HG03521 (cell line): Measurements from ENCODE around the gene ARHGAP26.
A peak's percentile ranks its signal among the peaks of the same experiment; 100 is the strongest.

Experiments
- ATAC-seq: cut with Tn5 transposase; IDR thresholded peaks from one replicate; pipeline ENCODE4 v1.9.1; 2021; ENCODE audit warnings: mild to moderate bottlenecking, moderate library complexity; ENCODE audit not compliant: unreplicated experiment

Gene ARHGAP26, protein sequence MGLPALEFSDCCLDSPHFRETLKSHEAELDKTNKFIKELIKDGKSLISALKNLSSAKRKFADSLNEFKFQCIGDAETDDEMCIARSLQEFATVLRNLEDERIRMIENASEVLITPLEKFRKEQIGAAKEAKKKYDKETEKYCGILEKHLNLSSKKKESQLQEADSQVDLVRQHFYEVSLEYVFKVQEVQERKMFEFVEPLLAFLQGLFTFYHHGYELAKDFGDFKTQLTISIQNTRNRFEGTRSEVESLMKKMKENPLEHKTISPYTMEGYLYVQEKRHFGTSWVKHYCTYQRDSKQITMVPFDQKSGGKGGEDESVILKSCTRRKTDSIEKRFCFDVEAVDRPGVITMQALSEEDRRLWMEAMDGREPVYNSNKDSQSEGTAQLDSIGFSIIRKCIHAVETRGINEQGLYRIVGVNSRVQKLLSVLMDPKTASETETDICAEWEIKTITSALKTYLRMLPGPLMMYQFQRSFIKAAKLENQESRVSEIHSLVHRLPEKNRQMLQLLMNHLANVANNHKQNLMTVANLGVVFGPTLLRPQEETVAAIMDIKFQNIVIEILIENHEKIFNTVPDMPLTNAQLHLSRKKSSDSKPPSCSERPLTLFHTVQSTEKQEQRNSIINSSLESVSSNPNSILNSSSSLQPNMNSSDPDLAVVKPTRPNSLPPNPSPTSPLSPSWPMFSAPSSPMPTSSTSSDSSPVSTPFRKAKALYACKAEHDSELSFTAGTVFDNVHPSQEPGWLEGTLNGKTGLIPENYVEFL

DNA sequence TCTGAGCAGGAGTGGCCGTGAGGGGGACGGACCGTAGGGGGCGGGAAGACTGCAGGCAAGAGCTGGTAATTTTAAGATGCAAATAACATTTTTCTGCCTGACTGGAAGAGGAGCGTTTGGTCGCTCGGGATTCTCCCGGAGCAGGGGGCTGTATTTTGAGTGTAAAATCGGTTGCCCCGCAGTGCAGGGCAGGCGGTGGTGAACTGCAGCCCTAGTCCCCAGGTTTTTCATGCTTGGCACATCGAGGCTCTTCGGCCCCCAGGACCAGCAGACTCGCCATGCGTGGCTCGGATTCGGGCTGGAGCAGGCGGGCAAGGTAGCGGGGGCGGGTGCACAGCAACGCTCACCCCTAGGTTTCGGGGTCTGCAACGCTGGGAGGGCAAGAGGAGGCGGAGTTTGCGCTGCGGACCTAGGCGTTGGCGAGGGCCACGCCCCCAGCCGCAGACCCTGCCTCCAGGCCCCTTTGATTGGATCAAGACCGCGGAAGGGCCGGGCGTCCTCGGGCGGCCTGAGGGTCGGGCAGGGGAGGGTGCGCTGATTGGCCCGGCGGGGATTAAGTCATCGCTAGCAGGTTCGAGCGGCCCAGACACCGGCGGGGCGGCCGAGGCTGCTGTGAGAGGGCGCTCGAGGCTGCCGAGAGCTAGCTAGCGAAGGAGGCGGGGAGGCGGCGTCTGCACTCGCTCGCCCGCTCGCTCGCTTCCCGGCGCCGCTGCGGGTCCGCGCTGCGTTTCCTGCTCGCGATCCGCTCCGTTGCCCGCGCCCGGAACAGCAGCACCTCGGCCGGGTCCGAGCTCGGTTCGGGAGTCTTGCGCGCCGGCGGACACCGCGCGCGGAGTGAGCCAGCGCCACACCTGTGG, at the start of gene ARHGAP26:
TSS of gene ARHGAP26 (plus strand) at position 585 of the 857 bp plus-strand sequence. CDS start 385 bp downstream, outside the sequence.
- peak; percentile 98 for ATAC-seq

DNA sequence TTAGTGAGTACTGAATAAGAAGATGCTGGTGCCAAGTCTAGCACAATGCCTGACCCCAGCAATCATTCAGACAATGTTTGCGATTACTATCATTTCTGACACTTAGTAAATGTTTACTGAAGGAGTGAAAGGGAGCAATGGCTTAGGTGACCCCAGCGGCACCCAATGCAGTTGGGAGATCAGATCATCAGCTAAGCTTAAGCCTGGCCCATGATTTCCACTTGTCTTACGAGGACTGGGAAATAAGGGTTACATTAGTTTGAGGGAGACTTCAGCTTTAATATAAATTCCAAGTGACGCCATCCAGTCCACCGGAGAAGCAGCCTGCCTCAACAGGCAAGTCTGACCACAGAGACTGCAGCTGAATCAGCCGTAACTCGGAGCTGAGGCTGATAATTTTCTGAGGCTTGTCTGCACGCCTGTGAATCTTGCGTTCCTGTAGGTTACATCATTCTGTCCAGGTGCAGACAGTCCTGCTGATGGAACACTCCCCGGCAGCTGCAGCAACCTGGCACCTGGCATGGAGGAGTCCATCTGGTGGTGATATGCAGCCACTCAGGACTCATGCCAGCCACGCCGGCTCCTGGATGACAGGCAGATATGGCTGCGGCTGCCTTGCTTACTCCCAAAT, 49.4 kb upstream of the ARHGAP26 start:
- no peak for ATAC-seq

DNA sequence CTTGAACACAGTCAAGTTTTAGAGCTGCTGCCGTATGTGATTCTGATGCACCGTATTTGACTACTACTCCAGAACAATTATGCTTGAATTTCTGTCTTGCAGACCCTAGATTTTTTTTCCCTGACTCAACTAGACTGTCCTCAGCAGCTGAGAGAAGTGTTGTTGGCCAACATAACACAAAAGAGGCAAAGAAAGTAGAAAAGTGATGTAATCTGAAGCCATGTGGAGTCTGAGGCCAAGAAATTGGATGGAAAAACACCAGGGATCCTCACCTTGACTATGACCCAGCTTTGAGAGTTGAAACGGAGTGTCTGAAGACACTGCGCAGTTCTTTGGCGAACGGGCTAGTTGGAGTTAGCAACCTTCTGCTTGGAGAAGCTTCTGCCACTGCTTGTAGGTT, 48.0 kb upstream of the ARHGAP26 start:
- no peak for ATAC-seq

DNA sequence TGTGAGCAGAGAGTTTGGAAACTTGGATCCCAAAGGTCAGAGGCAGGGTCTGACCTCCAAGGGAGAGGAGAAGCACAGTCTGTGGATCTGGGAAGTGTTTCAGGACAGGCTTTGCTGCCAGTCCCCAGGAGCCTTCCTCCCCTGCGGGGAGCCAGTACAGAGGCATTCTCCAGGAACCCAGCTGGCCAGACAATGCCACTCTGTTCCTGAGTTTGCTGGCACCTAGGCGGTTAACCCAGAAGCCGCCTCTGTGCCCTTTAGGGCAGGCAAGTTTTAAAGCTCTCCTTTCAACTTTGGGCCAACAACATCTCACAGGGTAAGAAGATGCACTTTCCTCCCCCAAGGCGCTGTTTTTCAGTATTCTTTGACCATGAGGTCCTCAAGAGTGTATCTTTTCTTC, 47.3 kb upstream of the ARHGAP26 start:
- ATAC-seq: no peak

DNA sequence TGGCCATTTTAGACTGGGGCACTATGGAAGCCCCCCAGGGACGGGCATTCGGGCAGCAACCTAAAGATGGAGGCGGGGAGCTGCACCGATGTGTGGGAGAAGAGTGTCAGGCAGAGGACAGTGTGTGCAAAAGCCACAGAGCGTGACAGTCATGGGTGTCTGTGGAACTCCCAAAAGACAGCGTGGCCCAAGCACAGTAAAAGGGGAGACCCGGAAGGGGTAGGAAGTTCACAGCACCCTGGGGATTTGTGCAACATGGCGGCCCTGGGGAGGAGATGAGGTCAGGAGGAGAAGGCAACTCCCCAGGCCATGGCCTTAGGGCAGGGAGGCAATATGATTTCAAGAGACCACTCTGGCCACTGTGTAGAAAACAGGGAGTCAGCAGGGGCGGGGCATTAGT, 45.4 kb upstream of the ARHGAP26 start:
- ATAC-seq: no peak

DNA sequence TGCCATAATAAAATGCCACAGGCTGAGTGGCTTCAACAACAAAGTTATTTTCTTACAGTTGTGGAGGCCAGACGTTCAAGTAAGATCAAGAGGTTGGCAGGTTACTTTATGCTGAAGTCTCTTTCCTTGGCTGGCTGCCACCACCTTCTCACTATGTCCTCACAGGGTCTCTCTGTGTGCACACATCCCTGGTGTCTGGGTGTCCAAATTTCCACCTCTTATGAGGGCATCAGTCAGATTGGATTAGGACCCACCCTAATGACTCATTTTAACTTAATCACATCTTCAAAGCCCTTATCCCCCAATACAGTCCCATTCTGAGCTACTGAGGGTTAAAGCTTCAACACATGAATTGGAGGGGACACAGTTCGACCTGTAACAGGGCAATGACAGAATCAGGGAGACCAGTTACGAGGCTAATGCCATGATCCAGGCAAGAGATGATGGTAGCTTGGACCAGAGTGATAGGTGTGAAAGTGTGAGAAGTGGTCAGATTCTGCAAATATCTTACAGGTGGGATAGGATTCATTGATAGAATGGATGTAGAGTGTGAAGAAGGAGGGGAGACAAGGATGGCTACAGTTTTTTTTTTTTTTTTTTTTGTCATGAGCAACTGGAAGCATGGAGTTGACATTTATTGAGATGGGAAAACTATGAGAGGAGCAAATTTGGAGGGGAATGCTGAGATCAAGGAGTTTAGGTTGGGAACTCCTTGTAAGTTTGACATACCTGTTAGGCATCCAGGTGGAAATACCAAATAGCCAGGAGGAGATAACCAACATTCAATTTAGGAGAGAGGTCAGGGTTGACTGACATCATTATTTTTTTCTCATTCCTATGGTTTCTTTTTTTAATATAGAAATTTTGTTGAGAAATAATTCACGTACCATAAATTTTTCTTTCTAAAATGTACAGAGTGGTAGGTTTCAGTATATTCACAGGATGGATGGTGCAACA, 44.7 kb upstream of the ARHGAP26 start:
- no peak for ATAC-seq

DNA sequence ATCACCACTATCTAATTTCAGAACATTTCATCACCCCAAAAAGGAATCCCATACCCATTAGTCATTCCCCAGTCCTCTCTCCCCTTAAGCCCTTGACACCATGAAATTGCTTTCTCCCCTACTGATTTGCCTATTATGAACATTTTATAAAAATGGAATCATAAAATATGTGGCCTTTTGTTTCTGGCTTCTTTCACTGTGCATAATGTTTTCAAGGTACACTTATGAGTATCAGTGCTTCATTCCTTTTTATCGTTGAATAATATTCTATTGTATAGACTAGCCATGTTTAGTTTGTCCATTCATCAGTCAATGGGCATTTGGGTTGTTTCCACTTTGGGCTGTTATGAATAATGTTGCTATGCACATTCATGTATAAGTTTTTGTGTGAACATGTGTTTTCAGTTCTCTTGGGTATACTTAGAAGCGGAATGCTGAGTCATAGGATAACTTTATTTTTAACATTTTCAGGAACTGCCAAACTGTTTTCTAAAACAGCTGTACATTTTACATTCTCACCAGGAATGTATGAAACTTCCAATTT, 43.9 kb upstream of the ARHGAP26 start:
- ATAC-seq: no peak

DNA sequence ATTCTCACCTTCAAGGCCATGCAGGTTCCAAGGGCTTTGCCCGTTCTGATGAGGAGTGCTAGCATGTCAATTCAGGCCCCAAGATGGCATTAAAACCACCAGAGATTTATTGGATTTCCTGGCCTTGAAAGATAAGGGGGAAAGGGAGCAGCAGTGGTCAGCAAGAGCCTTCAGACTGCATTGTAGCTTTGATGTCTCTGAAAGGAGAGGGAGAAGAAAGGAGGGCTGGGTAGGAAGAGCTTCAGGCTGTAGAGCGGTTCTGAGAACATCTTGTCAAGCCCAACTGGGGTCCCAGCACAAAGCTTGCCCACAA, 42.5 kb upstream of the ARHGAP26 start:
- no peak for ATAC-seq

DNA sequence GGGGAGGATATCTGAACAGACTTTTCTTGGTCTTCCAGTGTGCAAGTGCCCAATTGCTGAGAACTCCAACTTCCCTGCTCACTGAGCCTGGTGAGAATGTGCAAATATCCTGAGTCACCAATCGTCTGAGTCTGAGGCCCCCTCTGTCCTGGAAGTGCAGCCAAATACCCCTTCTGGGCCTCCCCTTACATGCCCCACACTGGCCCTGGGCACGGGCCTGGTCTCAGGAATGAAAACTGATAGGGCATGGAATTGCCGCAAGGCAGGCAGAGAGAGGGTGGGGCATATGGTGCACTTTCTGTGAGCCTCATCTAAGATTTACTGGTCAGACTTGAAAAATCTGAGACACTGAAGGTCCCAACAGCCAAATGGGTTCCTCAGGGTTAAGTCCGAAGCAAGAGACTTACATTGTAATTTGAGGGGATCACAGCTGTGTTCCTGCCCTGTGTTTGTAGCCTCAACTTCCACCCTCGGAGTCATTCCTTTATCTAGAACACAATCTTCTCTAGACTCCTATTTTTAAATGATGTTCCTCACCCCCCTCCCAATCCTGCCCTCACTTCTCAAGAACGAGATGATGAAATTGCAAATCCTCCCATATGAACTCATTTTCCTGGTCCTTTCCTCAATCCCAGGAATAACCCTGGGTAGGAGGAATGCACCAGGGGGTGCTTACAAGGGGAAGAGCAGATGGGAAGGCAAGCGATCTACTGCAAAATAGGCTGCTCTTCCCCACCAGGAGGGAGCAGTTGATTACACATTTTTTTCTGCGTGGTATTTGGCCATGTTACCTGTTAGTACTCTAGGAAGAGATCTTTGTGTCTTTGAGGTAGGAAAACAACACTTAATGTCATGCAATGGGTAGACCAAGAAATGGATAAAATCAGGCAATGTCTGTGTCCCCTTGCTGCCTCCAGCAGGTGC, 34.6 kb upstream of the ARHGAP26 start:
- no peak for ATAC-seq

DNA sequence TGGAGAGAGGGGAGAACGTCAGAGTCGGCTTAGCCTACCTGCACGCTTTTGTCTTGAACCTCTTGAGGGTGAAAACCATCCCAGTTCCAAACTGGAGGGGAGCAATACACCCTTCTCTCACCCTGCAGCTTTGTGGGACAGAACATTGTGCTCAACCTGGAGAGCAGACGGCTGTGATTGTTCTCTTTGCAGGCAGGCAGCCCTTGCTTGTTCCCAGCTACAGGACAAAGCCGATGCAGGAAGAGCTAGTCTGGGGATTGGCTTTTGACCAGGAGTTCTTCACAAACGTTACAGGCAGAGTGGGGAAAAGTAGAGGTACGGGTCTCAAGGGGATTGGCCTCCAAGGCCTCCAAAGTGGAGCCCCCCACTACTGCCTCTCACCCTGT, 33.9 kb upstream of the ARHGAP26 start:
- no peak for ATAC-seq

DNA sequence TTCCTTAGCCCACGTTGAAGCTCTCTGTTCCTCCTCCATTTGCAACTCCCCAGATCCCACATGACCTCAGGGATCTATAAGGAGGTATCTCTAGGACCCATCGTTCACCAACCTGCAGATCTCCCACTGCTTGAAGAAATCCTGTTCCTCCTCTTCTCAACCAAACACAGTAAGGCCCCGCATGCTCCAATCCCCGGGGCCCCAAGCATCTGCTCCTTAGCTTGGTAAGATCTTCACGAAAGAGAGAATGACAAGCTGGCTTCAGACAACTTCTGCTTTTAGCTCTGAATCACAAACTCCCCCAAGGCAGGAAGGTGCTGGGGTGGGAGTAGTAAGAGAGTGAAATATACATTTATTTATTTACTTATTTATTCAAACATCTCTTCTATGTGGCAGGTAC, 33.0 kb upstream of the ARHGAP26 start:
- ATAC-seq: no peak

DNA sequence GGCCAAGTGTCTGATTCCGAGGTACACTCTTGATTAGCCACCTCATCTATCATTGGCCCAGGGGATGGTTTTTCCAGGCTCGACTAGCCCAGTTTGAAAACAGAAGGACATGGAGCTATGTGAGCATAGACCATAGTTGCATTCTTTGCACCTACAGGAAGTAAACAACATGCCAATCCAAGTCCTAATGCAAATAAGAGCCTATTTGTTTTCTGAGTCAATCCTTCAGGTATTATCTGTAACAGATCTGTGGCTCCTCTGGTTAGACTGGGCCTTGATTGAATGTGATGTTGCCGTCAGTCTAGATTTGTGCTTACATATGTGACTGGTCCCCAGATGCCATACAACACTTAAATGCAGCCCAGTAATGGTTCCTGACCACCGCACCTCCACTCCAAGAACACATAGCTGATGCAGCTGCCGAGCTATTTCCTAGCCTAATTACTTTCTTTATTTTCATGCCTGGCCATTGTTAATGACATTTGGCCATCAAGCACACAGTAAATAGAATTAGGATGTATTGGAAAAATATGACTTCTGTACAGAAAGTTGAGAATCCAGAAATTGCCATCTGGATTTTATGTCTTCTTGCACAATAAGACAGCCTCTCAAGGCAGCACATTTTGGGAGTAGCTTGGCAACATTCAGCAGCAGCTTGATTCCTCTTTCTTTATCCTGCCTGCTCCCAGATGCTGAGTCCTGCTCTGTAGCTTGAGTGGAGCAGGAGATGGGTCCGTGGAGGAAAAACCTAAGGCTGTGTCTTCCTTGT, 29.5 kb upstream of the ARHGAP26 start:
- ATAC-seq: no peak

DNA sequence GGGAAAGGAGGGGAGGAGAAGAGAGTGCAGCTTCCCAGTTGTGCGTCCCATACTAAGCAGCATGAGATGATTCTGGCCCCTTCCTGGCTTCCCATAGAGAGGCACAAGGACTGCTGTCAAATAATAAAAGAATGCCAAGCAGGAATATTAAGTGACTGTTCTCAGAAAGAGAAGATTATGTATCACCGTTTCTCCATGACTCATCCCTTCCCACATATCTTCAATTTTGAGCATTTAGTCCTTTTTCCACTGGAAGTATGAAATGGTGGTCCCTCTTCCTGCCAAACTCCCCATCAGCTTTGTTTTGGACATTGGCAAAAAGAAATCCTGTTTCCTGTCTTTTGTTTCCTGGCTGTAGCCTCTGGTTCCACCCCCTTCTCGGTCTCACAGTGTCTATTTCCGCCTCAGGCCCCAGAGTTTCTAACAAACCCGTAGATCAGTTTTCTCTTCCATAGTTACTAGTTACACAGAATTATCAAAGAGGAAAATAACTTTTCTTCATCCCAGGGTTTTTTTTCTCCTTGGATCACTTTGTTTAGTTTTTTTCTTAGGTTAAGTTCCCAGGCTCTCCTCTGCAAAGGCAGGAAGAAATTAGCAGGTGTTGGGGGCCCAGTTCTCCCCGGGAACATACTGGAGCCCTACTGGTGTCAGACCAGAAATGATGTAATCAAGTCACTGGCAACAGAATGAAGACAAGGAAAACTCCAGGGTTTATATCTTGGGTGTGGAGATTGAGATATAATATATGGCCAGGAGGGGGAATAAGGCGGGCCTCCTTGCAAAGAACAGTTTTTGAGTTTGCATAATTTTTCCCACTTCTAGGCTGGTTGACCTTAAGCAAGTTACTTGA, 26.4 kb upstream of the ARHGAP26 start:
- ATAC-seq: no peak

DNA sequence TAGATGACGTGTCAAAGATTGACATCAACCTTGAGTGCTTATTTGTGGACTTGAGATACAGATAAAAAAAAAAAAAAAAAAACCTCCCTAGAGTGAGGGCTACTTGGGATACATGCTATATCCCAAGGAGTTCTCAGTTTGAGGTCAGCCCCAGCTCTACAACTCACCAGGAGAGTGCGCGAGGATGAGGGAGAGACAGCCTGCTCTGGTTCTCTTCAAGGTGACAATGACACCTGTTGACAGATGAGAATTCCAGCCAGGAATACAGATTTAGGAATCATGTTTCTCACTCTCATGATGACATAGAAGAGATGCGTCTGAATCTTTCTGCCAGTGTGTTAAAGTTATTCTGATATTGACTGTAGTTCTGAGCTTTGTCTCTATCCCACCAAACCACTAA, 24.9 kb upstream of the ARHGAP26 start:
- no peak for ATAC-seq

DNA sequence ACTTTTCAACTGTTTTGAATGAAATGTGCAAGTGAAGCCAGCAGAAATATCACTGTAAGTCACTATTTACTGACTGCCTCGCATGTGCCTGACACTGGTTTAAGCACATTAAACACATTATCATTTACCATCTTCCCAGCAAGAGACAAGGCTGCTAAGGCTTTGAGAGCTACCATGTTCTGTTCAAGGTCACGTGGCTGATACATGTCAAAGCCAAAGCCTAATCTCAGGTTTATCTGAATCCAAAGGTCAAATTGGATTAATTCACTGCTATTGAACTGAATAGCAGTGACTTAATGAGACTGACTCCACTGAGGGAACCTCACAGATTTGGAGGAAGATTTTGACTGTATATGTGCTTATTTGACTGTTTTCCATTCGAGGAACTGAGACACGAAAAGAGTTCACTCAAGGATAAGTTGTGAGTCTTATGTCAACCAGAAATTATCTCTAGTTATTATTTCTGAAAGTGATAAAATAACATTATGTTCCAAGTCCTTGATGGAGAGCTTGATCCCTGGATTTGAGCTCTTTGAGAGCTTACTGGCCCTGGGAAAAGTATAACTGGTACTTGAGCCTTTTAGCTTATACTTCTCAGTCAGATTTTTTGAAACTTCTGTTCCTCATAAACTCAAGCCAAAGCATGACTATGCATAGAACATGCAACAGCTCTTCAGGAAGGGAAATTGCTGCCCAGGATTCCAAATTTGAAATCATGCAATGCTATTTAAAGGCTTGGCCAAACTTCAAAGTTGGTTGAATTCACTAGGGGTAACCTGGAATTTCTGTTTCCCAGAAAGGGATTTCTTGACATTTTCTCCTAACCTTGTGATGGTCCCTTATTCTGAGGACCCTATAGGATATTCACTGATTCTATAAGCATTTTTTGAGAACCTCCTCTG, 23.4 kb upstream of the ARHGAP26 start:
- no peak for ATAC-seq

DNA sequence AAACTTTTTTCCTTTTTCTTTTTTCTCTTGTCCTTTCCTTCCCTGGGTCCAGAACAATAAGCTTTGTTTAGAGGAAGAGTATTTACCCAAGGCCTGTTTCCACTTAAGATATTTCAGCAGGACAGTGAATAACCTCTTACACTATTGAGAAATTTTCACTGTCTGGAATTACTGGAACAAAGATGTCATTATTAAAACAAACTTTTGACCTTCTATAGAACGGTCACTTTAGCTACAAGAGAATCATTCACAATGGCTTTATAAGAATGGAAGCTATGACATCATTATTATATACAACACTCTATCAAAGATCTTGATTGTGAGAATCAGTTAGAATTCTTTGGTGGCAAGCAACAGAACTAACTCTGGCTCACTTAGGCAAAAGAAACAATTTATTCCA, 22.0 kb upstream of the ARHGAP26 start:
- ATAC-seq: no peak
